ENCODE measurements around the gene DENND5A.

GRCh38 chr11:9148727-9149126 is 116.4 kb downstream of the DENND5A start:
- no peak for TF ChIP-seq CTCF (IDR thresholded peaks at IDR 0.05)
- no peak for TF ChIP-seq TCF7L2 (IDR thresholded peaks at IDR 0.05; ENCODE audit: low read depth, low read length)
- no peak for TF ChIP-seq SIN3A (IDR thresholded peaks at IDR 0.05; ENCODE audit: borderline replicate concordance, insufficient read depth, low read depth, low read length)
- TF ChIP-seq POLR2AphosphoS5 (IDR thresholded peaks at IDR 0.05; ENCODE audit: low read depth, low read length): no peak

All from Panc1 (cell line).